Astrocyte of the hippocampus (primary cell): ENCODE results near the gene CORO6.

Experiments used
- DNase-seq: peaks from one replicate; pipeline ENCODE4 v3.0.0; 2011; ENCODE audit warnings: low read depth, low spot score

Gene CORO6

GRCh38 chr17:29577385-29578211, 45.1 kb downstream of the CORO6 start:
- peak; percentile 75 for DNase-seq

GRCh38 chr17:29577001-29577370, 45.7 kb downstream of the CORO6 start:
- no peak for DNase-seq

DNA sequence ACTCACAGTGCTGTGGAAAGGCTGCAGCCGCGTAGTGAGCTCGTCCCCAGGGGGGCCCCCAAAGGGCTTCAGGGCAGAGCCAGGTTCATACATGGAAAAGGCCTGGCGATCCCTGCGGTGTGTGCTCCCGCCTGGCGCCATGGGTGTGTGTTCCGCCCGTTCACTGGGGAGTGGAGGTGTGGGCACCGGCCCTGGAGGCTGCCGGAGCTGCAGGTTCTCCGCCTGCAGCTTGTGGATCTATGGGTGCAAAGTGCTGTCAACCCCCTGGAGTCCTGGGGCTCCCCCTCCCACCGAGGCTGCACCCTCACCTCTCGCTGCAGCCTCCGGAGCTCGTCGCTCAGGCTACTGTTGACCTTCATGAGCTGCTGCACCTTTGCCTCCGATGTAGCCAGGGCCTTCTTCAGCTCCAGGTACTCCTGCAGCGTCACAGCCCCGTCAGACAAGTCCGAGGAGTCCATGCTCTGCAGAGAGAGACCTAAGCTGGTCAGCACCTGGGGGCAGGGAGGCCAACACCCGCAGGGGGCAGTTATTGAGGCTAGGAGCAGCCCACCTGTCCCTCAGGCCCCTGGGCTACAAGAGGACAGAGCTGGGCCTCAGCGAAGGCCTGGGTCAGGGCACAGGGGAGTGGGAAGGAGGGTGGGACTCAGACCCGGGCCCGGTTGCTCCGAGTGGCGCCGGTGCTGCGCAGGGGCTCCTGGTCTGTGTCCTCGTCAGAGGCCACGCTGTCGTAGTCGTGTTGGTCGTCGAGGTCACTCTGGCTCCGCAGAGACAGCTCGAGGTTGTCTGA, 46.3 kb downstream of the CORO6 start:
- no peak for DNase-seq

DNA sequence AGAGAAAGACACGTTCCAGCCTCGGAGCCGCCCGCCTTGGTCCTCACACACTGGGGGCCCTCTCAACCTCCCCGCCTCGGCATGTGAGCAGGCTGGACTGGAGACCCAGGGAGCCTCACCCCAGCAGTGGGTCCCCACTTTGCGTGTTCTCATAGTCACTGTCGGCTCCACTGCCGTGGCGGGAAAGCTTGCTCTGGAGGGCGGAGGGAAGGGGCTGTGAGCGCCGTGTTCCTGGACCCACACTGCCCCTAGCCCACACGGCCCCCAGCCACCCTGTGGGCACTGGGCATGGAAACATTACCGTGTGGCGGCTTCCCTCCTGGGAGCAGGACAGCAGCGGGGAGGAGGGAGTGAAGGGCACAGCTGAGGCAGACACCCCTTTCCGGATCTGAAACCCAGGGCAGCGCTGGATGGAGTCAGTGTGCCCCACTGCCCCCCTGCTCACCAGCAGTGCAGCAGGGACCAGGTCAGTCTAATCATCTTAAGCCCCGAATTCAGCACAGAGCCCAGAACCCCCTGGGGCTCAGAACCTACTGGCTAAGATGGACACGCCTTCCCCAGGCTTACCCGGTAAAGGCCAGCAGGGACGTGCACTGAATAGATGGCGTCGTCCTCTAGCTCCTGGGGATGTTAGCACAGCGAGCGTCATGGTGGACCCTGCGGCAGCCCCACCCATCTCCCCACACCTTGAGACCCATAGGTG, 47.0 kb downstream of the CORO6 start:
- no peak for DNase-seq

GRCh38 chr17:29574732-29575510, 47.8 kb downstream of the CORO6 start:
- DNase-seq, result no peak

- DNase-seq, result no peak
Observed at GRCh38 chr17:29573871-29574731, 48.6 kb downstream of the CORO6 start.

GRCh38 chr17:29573558-29573869, 49.2 kb downstream of the CORO6 start:
- no peak for DNase-seq

DNA sequence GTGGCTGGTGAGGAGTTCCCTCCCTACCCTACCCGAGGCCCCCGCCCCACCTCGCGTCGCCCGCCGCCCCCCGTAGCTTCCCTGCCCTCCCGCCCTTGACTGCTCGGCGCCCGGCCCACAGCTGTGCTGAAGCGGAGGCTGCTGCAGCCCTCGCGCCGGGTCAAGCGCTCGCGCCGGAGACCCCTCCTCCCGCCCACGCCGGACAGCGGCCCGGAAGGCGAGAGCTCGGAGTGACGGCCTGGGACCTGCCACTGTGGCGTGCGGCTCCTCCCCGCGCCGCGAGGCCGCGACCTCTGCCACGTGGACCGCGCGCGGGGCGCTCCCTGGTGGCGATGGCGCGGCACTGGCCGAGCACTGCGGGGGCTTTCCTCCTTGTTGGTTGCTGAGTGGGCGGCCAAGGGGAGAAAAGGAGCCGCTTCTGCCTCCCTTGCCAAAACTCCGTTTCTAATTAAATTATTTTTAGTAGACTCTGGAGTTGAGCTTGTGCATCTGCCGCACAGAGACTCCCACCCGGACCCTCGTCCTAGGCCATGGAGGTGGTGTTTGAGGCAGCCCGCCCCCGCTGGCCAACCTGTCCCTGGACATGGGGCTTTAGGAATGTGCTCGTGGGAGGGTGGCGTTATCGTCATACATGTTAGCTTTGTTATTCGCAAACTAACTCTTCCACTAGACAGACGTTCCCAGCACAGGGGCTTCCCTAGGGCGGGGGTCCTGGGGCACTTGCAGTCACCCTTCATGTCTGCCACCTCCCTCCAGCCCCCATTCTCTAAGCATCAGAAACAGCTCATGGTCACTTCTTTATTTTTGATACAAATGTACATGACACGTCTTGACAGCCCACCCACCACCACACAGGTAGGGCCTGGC, 49.8 kb downstream of the CORO6 start:
- DNase-seq, result peak; percentile 80

DNA sequence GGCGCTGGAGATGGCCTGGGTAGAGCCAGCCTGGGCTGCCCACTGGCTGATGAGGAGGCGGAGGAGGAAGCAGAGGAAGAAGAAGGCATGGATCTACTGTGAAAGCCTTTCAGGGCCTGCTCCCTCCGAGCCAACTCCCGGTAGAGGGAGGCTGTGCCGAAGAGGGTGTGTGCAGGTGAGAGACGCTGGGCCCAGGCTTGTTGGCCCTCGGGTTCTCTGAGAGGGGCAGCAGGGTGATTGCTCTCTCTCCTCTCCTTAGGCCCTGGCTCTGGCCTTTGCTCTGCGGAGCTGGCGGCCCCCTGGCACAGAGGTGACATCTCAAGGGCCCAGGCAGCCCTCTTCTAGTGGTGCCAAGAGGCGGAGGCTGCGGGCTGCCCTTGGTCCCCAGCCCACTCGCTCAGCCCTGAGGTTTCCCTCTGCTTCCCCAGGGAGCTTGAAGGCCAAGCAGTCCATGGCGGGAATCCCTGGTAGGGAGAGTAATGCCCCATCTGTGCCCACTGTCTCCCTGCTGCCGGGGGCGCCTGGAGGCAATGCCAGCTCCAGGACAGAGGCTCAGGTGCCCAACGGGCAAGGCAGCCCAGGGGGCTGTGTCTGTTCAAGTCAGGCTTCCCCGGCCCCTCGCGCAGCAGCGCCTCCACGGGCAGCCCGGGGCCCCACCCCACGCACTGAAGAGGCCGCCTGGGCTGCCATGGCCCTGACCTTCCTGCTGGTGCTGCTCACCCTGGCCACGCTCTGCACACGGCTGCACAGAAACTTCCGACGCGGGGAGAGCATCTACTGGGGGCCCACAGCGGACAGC, 50.6 kb downstream of the CORO6 start:
- DNase-seq, result no peak

DNA sequence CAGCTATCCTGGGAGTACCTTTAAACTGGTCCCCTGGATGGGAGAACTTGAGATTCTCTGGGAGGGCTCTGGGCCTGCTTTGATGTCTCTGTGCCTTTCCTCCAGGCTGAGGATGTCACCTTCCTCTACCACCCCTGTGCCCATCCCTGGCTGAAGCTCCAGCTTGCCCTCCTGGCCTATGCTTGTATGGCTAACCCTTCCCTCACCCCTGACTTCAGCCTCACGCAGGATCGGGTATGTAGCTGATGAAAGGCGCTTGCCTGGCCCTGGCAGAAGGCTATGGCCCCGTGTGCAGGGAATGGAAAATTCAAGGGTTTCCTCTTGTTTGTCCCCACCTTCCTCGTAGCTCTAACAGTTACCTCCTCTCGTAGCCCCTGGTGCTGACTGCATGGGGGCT, 51.2 kb downstream of the CORO6 start:
- DNase-seq, result no peak

DNA sequence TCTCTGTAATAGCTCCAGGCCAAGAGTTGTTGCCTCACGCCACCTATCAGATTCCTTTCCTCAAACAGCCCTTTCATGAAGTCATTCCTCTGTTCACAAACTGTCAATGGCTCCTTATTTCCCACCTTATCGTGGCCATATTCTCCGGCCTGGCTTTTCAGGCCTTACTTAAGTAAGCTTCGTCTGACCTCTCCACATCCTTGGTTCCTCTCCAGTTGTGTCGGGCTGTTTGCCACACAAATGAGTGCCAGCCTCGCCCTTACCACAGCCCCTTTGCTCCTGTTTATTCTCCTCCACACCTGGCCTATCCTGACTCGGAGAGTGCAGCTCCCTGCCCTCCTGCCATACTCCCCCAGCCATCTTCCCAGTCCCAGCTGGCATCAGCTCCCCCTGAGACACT, 52.2 kb downstream of the CORO6 start:
- DNase-seq, result no peak

DNA sequence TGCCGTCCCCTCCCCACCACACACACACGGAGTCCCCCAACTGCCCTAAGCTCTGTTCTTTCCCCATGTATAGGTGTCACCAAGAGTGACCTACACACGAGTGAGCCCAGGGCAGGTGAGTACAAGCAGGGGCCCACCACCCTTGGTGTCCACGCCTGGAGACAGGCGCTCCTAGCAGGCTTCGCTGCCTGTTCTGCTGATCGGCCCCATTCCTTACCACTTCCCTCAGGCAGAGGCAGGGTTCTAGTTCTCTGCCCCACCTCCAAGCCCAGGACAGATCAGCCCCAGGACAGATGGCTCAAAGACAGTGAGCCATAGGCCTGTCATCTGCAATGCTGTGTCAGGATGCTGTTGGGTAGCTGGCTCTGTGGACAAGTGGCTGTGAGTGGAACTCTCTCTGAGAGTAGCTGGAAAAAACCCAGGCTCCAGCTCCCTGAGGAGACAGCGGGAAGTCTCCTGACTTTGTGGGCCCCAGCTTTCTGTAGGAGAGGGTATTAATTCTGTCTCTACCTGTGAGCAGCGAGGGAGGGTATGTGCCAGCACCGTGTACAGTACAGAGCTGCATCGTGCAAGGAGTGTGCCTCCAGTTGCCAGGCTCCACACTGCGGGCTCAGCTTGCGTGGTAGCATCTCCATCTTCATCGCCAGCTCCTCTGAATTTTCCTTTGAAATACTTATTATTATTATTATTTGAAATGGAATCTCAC, 53.3 kb downstream of the CORO6 start:
- DNase-seq, result no peak

GRCh38 chr17:29568331-29569244, 54.1 kb downstream of the CORO6 start, which contains the start of gene TP53I13:
TSS of gene TP53I13 (plus strand) at chr17:29568701. CDS start at chr17:29568759, 58 bp downstream.
- peak; percentile 94 for DNase-seq

GRCh38 chr17:29567554-29568330, 55.0 kb downstream of the CORO6 start:
- peak; percentile 71 for DNase-seq

- DNase-seq, result no peak
Observed at GRCh38 chr17:29567304-29567553, 55.5 kb downstream of the CORO6 start.

- DNase-seq, result peak; percentile 90
Observed at GRCh38 chr17:29566473-29567303, 56.0 kb downstream of the CORO6 start, which contains the start of gene ABHD15. TSS of gene ABHD15 (minus strand) at chr17:29567037. CDS start at chr17:29566966, 71 bp downstream.
